MM.1S (cell line): ENCODE measurements around the gene ABCC11.

Source experiments
- DNase-seq: peaks from one replicate; pipeline ENCODE4 v3.0.0-alpha.2; 2015
- H2AFZ ChIP-seq: fragments of 300-600 bp; sonication (generic); 2 replicates; pipeline ENCODE4 v1.6.0; 2016; ENCODE audit warnings: antibody characterized with exemption, low read length
- H3F3A ChIP-seq: fragments of 300-600 bp; sonication (generic); 2 replicates; pipeline ENCODE4 v1.6.1; 2016; ENCODE audit warnings: mild to moderate bottlenecking, antibody characterized with exemption, low read length, moderate library complexity, mixed read lengths; ENCODE audit not compliant: insufficient read depth
- H3K27ac ChIP-seq: fragments of 300-600 bp; sonication (generic); 2 replicates; pipeline ENCODE4 v1.5.1; 2016; ENCODE audit warnings: mild to moderate bottlenecking, low read length
- H3K27me3 ChIP-seq: fragments of 300-600 bp; sonication (generic); replicated peaks from 2 replicates; pipeline ENCODE4 v1.6.0; 2016; ENCODE audit warnings: low read length; ENCODE audit not compliant: insufficient read depth
- H3K36me3 ChIP-seq: fragments of 300-600 bp; sonication (generic); replicated peaks from 2 replicates; pipeline ENCODE4 v1.6.1; 2016; ENCODE audit warnings: mild to moderate bottlenecking, low read length, mixed read lengths; ENCODE audit not compliant: insufficient read depth
- H3K4me1 ChIP-seq: fragments of 300-600 bp; sonication (generic); 2 replicates; pipeline ENCODE4 v1.6.1; 2016; ENCODE audit warnings: low read length, mixed read lengths
- H3K4me2 ChIP-seq: fragments of 300-600 bp; sonication (generic); 2 replicates; pipeline ENCODE4 v1.6.0; 2016; ENCODE audit warnings: low read depth, low read length
- H3K4me3 ChIP-seq: fragments of 300-600 bp; sonication (generic); 2 replicates; pipeline ENCODE4 v1.5.1; 2016; ENCODE audit warnings: low read length, mixed read lengths
- H3K79me2 ChIP-seq: fragments of 300-600 bp; sonication (generic); 2 replicates; pipeline ENCODE4 v1.6.1; 2016; ENCODE audit warnings: mixed run types, low read length, mixed read lengths
- H3K9ac ChIP-seq: fragments of 300-600 bp; sonication (generic); 2 replicates; pipeline ENCODE4 v1.6.1; 2016; ENCODE audit warnings: low read length, mixed read lengths
- H3K9me2 ChIP-seq: fragments of 300-600 bp; sonication (generic); replicated peaks from 2 replicates; pipeline ENCODE4 v1.6.1; 2016; ENCODE audit warnings: mild to moderate bottlenecking, low read length, mixed read lengths; ENCODE audit not compliant: insufficient read depth
- H3K9me3 ChIP-seq: fragments of 300-600 bp; sonication (generic); replicated peaks from 2 replicates; pipeline ENCODE4 v1.6.1; 2016; ENCODE audit warnings: mild to moderate bottlenecking, low read length, mixed read lengths; ENCODE audit not compliant: insufficient read depth
- H4K20me1 ChIP-seq: fragments of 300-600 bp; sonication (generic); 2 replicates; pipeline ENCODE4 v1.6.1; 2016; ENCODE audit warnings: mild to moderate bottlenecking, low read length, moderate library complexity, mixed read lengths; ENCODE audit not compliant: insufficient read depth
- CTCF ChIP-seq: fragments of 300-600 bp; sonication (generic); IDR thresholded peaks from 2 replicates; pipeline ENCODE4 v1.5.1; 2016; ENCODE audit warnings: antibody characterized with exemption, low read length, mixed read lengths
- EZH2 ChIP-seq: fragments of 300-600 bp; sonication (generic); optimal IDR thresholded peaks from 2 replicates; pipeline ENCODE3; 2017; ENCODE audit warnings: low read depth, mild to moderate bottlenecking, antibody characterized with exemption, low read length, mixed read lengths
- EZH2phosphoT487 ChIP-seq: fragments of 300-600 bp; sonication (generic); IDR thresholded peaks from 2 replicates; pipeline ENCODE4 v1.6.1; 2018; ENCODE audit warnings: antibody characterized with exemption, low read length

ABCC11 gene

GRCh38 chr16:48292452-48292851, 45.1 kb upstream of the ABCC11 start:
- no peak overlapping the region for H3K4me3 ChIP-seq
- no peaks in the 10 kb centered on the region for H3K9me3 ChIP-seq
- no peaks in the 10 kb centered on the region for H3F3A ChIP-seq
- H2AFZ ChIP-seq, result no peak overlapping the region
- TF ChIP-seq EZH2phosphoT487 (no peak), CTCF (no peak), EZH2 (no peak)
- H3K27ac ChIP-seq, result no peak overlapping the region
- no peaks in the 10 kb centered on the region for H4K20me1 ChIP-seq
- no peaks in the 10 kb centered on the region for H3K27me3 ChIP-seq
- no peaks in the 10 kb centered on the region for H3K9me2 ChIP-seq
- H3K4me1 ChIP-seq, result no peaks in the 10 kb centered on the region
- no peak overlapping the region for H3K9ac ChIP-seq
- H3K79me2 ChIP-seq, result 0 out of 2 replicates have a peak, but pooled peaks cover 4% of the 10 kb centered on the region
- DNase-seq, result no peak
- peaks cover 5% of the 10 kb centered on the region for H3K36me3 ChIP-seq
- no peak overlapping the region for H3K4me2 ChIP-seq

GRCh38 chr16:48291754-48292153, 44.4 kb upstream of the ABCC11 start:
- DNase-seq, result no peak
- no peaks in the 10 kb centered on the region for H3F3A ChIP-seq
- H3K27ac ChIP-seq, result no peak overlapping the region
- no peak for TF ChIP-seq EZH2phosphoT487
- TF ChIP-seq CTCF, result no peak
- TF ChIP-seq EZH2, result no peak
- H2AFZ ChIP-seq, result no peak overlapping the region
- H3K9ac ChIP-seq, result no peak overlapping the region
- H3K4me3 ChIP-seq, result no peak overlapping the region
- no peak overlapping the region for H3K4me2 ChIP-seq
- H3K36me3 ChIP-seq, result peaks cover 9% of the 10 kb centered on the region
- no peaks in the 10 kb centered on the region for H3K9me2 ChIP-seq
- H3K4me1 ChIP-seq, result no peaks in the 10 kb centered on the region
- peaks cover 8% of the 10 kb centered on the region; the same call in 1 of the 2 replicates for H3K79me2 ChIP-seq
- no peaks in the 10 kb centered on the region for H3K27me3 ChIP-seq
- H3K9me3 ChIP-seq, result no peaks in the 10 kb centered on the region
- H4K20me1 ChIP-seq, result no peaks in the 10 kb centered on the region

GRCh38 chr16:48291303-48291702, 44.0 kb upstream of the ABCC11 start:
- Histone ChIP-seq H3K9ac (no peak overlapping the region), H3K36me3 (peaks cover 9% of the 10 kb centered on the region), H2AFZ (no peak overlapping the region), H3K27ac (no peak overlapping the region), H3K9me3 (no peaks in the 10 kb centered on the region), H4K20me1 (no peaks in the 10 kb centered on the region), H3K4me2 (no peak overlapping the region), H3F3A (no peaks in the 10 kb centered on the region), H3K27me3 (no peaks in the 10 kb centered on the region), H3K4me1 (no peaks in the 10 kb centered on the region), H3K9me2 (no peaks in the 10 kb centered on the region), H3K4me3 (no peak overlapping the region), H3K79me2 (peaks cover 8% of the 10 kb centered on the region; the same call in 1 of the 2 replicates)
- no peak for DNase-seq
- TF ChIP-seq CTCF (no peak), EZH2phosphoT487 (no peak), EZH2 (no peak)
